Measurements from ENCODE around the gene CALHM1. TPM values are rescaled to one million over a fixed set of nuclear protein-coding genes. Genes with fewer than 3 reads are reported as not detected.
A peak's percentile ranks its signal among the peaks of the same experiment; 100 is the strongest.
"Not testable (repeated sequence)": the region's sequence is repeated elsewhere in the genome, so short reads cannot be mapped to it uniquely, and the experiment has no call there.

CALHM1 gene
- 0.07 TPM for polyA plus RNA-seq (2013, experiment 1 of 2)
- polyA plus RNA-seq (2013, experiment 2 of 2): 0.08 TPM

- Histone ChIP-seq H2BK120ac (ENCODE audit: low read depth, low read length) (no peak within 1 kb of the TSS), H3K18ac (ENCODE audit: low read length) (no peak within 1 kb of the TSS), H4K8ac (ENCODE audit: low read depth, low read length) (no peak within 1 kb of the TSS), H4K5ac (ENCODE audit: low read length) (no peak within 1 kb of the TSS), H2BK15ac (replicated peaks; ENCODE audit: low read depth) (no peak within 1 kb of the TSS), H3K4me2 (ENCODE audit: low read length) (no peak within 1 kb of the TSS), H3K4me1 (ENCODE audit: control insufficient read depth, low read depth, low read length) (no peaks in the 10 kb centered on the region), H2BK5ac (ENCODE audit: low read length) (no peak within 1 kb of the TSS), H3K23ac (ENCODE audit: low read length) (no peak within 1 kb of the TSS), H3K27me3 (ENCODE audit: insufficient read depth, low read length, poor library complexity) (no peaks in the 10 kb centered on the region), H3K79me1 (ENCODE audit: low read length) (no peaks in the 10 kb centered on the region), H2AK5ac (ENCODE audit: low read length) (no peak within 1 kb of the TSS), H3K56ac (ENCODE audit: low read length) (no peak within 1 kb of the TSS), H3K4ac (ENCODE audit: low read depth, low read length) (no peak within 1 kb of the TSS), H3K4me3 (ENCODE audit: low read length) (no peak within 1 kb of the TSS), H3K27ac (ENCODE audit: low read depth, low read length) (no peak within 1 kb of the TSS), H3K79me2 (ENCODE audit: control insufficient read depth, insufficient read depth, low read length) (no peaks in the 10 kb centered on the region), H3K9ac (ENCODE audit: low read length) (no peak within 1 kb of the TSS), H3K36me3 (ENCODE audit: control insufficient read depth, insufficient read depth, low read length) (no peaks in the 10 kb centered on the region)
- DNase-seq: peak; percentile 78
- WGBS (ENCODE audit: extremely low coverage, insufficient coverage, low lambda C conversion rate): no CpG with 5 or more reads among the region's 9 CpGs
Observed at GRCh38 chr10:103458720-103459119, at the start of gene CALHM1. Gene CALHM1 (minus strand): TSS chr10:103458900. CDS start chr10:103458751, 149 bp downstream.

- Histone ChIP-seq H3K79me1 (ENCODE audit: low read length) (no peaks in the 10 kb centered on the region), H3K9ac (ENCODE audit: low read length) (no peak overlapping the region), H3K23ac (ENCODE audit: low read length) (no peak overlapping the region), H2BK120ac (ENCODE audit: low read depth, low read length) (no peak overlapping the region), H4K8ac (ENCODE audit: low read depth, low read length) (no peak overlapping the region), H3K27me3 (ENCODE audit: insufficient read depth, low read length, poor library complexity) (no peaks in the 10 kb centered on the region), H3K4me3 (ENCODE audit: low read length) (no peak overlapping the region), H3K4me1 (ENCODE audit: control insufficient read depth, low read depth, low read length) (no peaks in the 10 kb centered on the region), H3K18ac (ENCODE audit: low read length) (no peak overlapping the region), H3K56ac (ENCODE audit: low read length) (no peak overlapping the region), H2BK15ac (replicated peaks; ENCODE audit: low read depth) (no peak overlapping the region), H4K5ac (ENCODE audit: low read length) (no peak overlapping the region), H3K4me2 (ENCODE audit: low read length) (no peak overlapping the region), H3K4ac (ENCODE audit: low read depth, low read length) (no peak overlapping the region), H3K27ac (ENCODE audit: low read depth, low read length) (no peak overlapping the region), H3K36me3 (ENCODE audit: control insufficient read depth, insufficient read depth, low read length) (no peaks in the 10 kb centered on the region), H2BK5ac (ENCODE audit: low read length) (no peak overlapping the region), H3K79me2 (ENCODE audit: control insufficient read depth, insufficient read depth, low read length) (no peaks in the 10 kb centered on the region), H2AK5ac (ENCODE audit: low read length) (no peak overlapping the region)
- peak; percentile 45 for DNase-seq
- no CpG with 5 or more reads among the region's 10 CpGs for WGBS (ENCODE audit: extremely low coverage, insufficient coverage, low lambda C conversion rate)
Observed at GRCh38 chr10:103507235-103508191, 48.8 kb upstream of the CALHM1 start.

GRCh38 chr10:103506061-103506460 lies 47.4 kb upstream of the CALHM1 start:
- WGBS (ENCODE audit: extremely low coverage, insufficient coverage, low lambda C conversion rate): no CpG with 5 or more reads among the region's 4 CpGs
- H4K5ac ChIP-seq (ENCODE audit: low read length): no peak overlapping the region
- H3K79me1 ChIP-seq (ENCODE audit: low read length): no peaks in the 10 kb centered on the region
- no peak overlapping the region for H3K9ac ChIP-seq (ENCODE audit: low read length)
- no peak for DNase-seq
- H3K4me3 ChIP-seq (ENCODE audit: low read length): no peak overlapping the region
- H3K27me3 ChIP-seq (ENCODE audit: insufficient read depth, low read length, poor library complexity): no peaks in the 10 kb centered on the region
- H2BK120ac ChIP-seq (ENCODE audit: low read depth, low read length): no peak overlapping the region
- H3K4me1 ChIP-seq (ENCODE audit: control insufficient read depth, low read depth, low read length): no peaks in the 10 kb centered on the region
- H3K79me2 ChIP-seq (ENCODE audit: control insufficient read depth, insufficient read depth, low read length): no peaks in the 10 kb centered on the region
- peak overlapping the region; percentile 22 for H3K56ac ChIP-seq (ENCODE audit: low read length)
- no peaks in the 10 kb centered on the region for H3K36me3 ChIP-seq (ENCODE audit: control insufficient read depth, insufficient read depth, low read length)
- H3K27ac ChIP-seq (ENCODE audit: low read depth, low read length): no peak overlapping the region
- H3K23ac ChIP-seq (ENCODE audit: low read length): no peak overlapping the region
- H3K4ac ChIP-seq (ENCODE audit: low read depth, low read length): no peak overlapping the region
- H3K4me2 ChIP-seq (ENCODE audit: low read length): no peak overlapping the region
- no peak overlapping the region for H4K8ac ChIP-seq (ENCODE audit: low read depth, low read length)
- H2BK15ac ChIP-seq (replicated peaks; ENCODE audit: low read depth): no peak overlapping the region
- no peak overlapping the region for H2BK5ac ChIP-seq (ENCODE audit: low read length)
- H2AK5ac ChIP-seq (ENCODE audit: low read length): no peak overlapping the region
- no peak overlapping the region for H3K18ac ChIP-seq (ENCODE audit: low read length)

- H3K27ac ChIP-seq (ENCODE audit: low read depth, low read length): no peak overlapping the region
- H3K4me3 ChIP-seq (ENCODE audit: low read length): no peak overlapping the region
- H3K27me3 ChIP-seq (ENCODE audit: insufficient read depth, low read length, poor library complexity): no peaks in the 10 kb centered on the region
- H3K79me2 ChIP-seq (ENCODE audit: control insufficient read depth, insufficient read depth, low read length): no peaks in the 10 kb centered on the region
- DNase-seq: peak; percentile 60
- no peak overlapping the region for H4K8ac ChIP-seq (ENCODE audit: low read depth, low read length)
- no peak overlapping the region for H3K4ac ChIP-seq (ENCODE audit: low read depth, low read length)
- H3K4me2 ChIP-seq (ENCODE audit: low read length): no peak overlapping the region
- H3K56ac ChIP-seq (ENCODE audit: low read length): no peak overlapping the region
- H3K79me1 ChIP-seq (ENCODE audit: low read length): no peaks in the 10 kb centered on the region
- H2AK5ac ChIP-seq (ENCODE audit: low read length): no peak overlapping the region
- H3K36me3 ChIP-seq (ENCODE audit: control insufficient read depth, insufficient read depth, low read length): no peaks in the 10 kb centered on the region
- WGBS (ENCODE audit: extremely low coverage, insufficient coverage, low lambda C conversion rate): no CpG with 5 or more reads among the region's 10 CpGs
- no peaks in the 10 kb centered on the region for H3K4me1 ChIP-seq (ENCODE audit: control insufficient read depth, low read depth, low read length)
- no peak overlapping the region for H2BK5ac ChIP-seq (ENCODE audit: low read length)
- no peak overlapping the region for H2BK120ac ChIP-seq (ENCODE audit: low read depth, low read length)
- H2BK15ac ChIP-seq (replicated peaks; ENCODE audit: low read depth): no peak overlapping the region
- H3K18ac ChIP-seq (ENCODE audit: low read length): no peak overlapping the region
- H3K23ac ChIP-seq (ENCODE audit: low read length): no peak overlapping the region
- no peak overlapping the region for H3K9ac ChIP-seq (ENCODE audit: low read length)
- no peak overlapping the region for H4K5ac ChIP-seq (ENCODE audit: low read length)
Observed at GRCh38 chr10:103504181-103504783, 45.6 kb upstream of the CALHM1 start.

- not testable (repeated sequence) for H3K56ac ChIP-seq (ENCODE audit: low read length); H3K36me3 ChIP-seq (ENCODE audit: control insufficient read depth, insufficient read depth, low read length); H3K4me1 ChIP-seq (ENCODE audit: control insufficient read depth, low read depth, low read length); H2BK15ac ChIP-seq (replicated peaks; ENCODE audit: low read depth); H3K4me2 ChIP-seq (ENCODE audit: low read length); H3K4me3 ChIP-seq (ENCODE audit: low read length); H3K27ac ChIP-seq (ENCODE audit: low read depth, low read length); H3K23ac ChIP-seq (ENCODE audit: low read length); H4K8ac ChIP-seq (ENCODE audit: low read depth, low read length); H3K27me3 ChIP-seq (ENCODE audit: insufficient read depth, low read length, poor library complexity); H3K18ac ChIP-seq (ENCODE audit: low read length); H3K4ac ChIP-seq (ENCODE audit: low read depth, low read length); DNase-seq; H4K5ac ChIP-seq (ENCODE audit: low read length); H2BK5ac ChIP-seq (ENCODE audit: low read length); H3K79me2 ChIP-seq (ENCODE audit: control insufficient read depth, insufficient read depth, low read length); H3K79me1 ChIP-seq (ENCODE audit: low read length); H3K9ac ChIP-seq (ENCODE audit: low read length); H2AK5ac ChIP-seq (ENCODE audit: low read length); H2BK120ac ChIP-seq (ENCODE audit: low read depth, low read length)
- no CpG with 5 or more reads among the region's 6 CpGs for WGBS (ENCODE audit: extremely low coverage, insufficient coverage, low lambda C conversion rate)
Observed at GRCh38 chr10:103503777-103504176, 45.1 kb upstream of the CALHM1 start.

Data from mesendoderm (in vitro differentiated cells).